Measurements from ENCODE around the gene THSD7A. TPM values are rescaled to one million over a fixed set of nuclear protein-coding genes. Genes with fewer than 3 reads are reported as not detected.

Gene THSD7A
- total and polyA plus RNA-seq, 2 of the 4 experiments (the other 2 are of a cell fraction) = 0.02 to 0.18 TPM

DNA sequence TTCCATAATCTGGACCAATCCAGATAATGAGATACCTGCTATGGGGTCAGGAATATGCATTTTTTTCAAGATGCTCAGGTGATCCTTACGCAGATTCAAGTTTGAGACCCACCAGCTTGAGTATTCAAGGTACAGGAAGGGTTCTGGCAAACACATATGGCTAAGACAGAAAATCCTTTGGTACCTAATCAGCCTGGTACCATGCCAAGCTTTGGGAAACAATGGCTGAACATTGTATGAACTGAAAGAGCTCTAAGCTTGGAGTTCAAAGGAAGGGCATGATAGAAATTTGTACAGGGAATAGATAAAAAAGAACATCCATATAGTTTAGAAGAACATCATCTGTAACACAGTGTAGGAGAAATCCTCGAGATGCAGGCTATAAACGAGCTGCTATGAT, 382.7 kb downstream of the THSD7A start:
- BruUV-seq (replicated peaks) = no TSS peak
- dilution Hi-C loops (cut with HindIII; ENCODE audit: low sequenced_read_pairs, unreplicated experiment) (no loop called here), intact Hi-C loops (cut with micrococcal nuclease) (no loop called here), in situ Hi-C loops (cut with MboI; ENCODE audit: low sequenced_read_pairs) (loop anchor here (25.0 kb wide), 3 partner anchors 613 to 1038 kb away; no protein-coding TSS in a partner anchor)
- Histone ChIP-seq H3K27me3 (ENCODE audit: control insufficient read depth, insufficient read depth, low read length) (no peaks in the 10 kb centered on the region), H3K4me1 (ENCODE audit: control insufficient read depth, insufficient read depth, low read length) (no peaks in the 10 kb centered on the region), H2BK20ac (ENCODE audit: low read depth, low read length) (no peak overlapping the region), H3K79me1 (ENCODE audit: low read depth in 1 of 2, low read length in 2 of 2) (no peaks in the 10 kb centered on the region), H3K9me3 (ENCODE audit: control insufficient read depth, insufficient read depth, low read length) (no peaks in the 10 kb centered on the region), H4K91ac (ENCODE audit: insufficient read depth, low read depth, low read length) (no peak overlapping the region), H2BK120ac (ENCODE audit: low read depth, low read length) (no peak overlapping the region), H4K8ac (ENCODE audit: low read depth in 2 of 2, low read length in 2 of 2) (no peak overlapping the region), H4K20me1 (ENCODE audit: insufficient read depth, low read length) (no peaks in the 10 kb centered on the region), H4K5ac (ENCODE audit: low read depth, low read length) (no peak overlapping the region), H3K36me3 (ENCODE audit: control insufficient read depth, insufficient read depth, low read length) (no peaks in the 10 kb centered on the region), H2AFZ (replicated peaks; ENCODE audit: low read length, poor library complexity) (no peak overlapping the region), H3K14ac (replicated peaks; ENCODE audit: low read depth, low read length) (no peak overlapping the region), H3K23ac (ENCODE audit: low read depth, low read length) (no peak overlapping the region), H3K18ac (ENCODE audit: low read depth, low read length) (no peak overlapping the region), H3K27ac (ENCODE audit: insufficient read depth, low read length) (no peak overlapping the region), H2BK5ac (ENCODE audit: low read depth, low read length, poor library complexity, severe bottlenecking) (no peak overlapping the region), H3K4me3 (ENCODE audit: insufficient read depth, low read depth, low read length) (no peak overlapping the region), H2AK9ac (replicated peaks; ENCODE audit: low read depth, low read length, poor library complexity) (no peak overlapping the region), H3K9ac (ENCODE audit: low read depth, low read length) (no peak overlapping the region), H3K56ac (ENCODE audit: extremely low read depth, insufficient read depth, low read length) (no peak overlapping the region), H2BK15ac (ENCODE audit: low read depth, low read length) (no peak overlapping the region), H3K9me1 (ENCODE audit: insufficient read depth, low read length) (no peaks in the 10 kb centered on the region), H2AK5ac (ENCODE audit: low read depth, low read length) (no peak overlapping the region), H3K4ac (ENCODE audit: low read depth, low read length) (no peak overlapping the region), H3K4me2 (ENCODE audit: low read depth, low read length) (no peak overlapping the region)
- DNase-seq (no peak), ATAC-seq (ENCODE audit: low read depth) (no peak)
- ChIA-PET CTCF (no interaction called here), POLR2A (ENCODE audit: unreplicated experiment) (no interaction called here)
- TF ChIP-seq POLR2A (IDR thresholded peaks at IDR 0.05; ENCODE audit: low read depth, low read length) (no peak), RFX5 (IDR thresholded peaks at IDR 0.05; ENCODE audit: low read depth, low read length) (no peak), NFE2L2 (IDR thresholded peaks at IDR 0.05; ENCODE audit: low read depth, low read length) (no peak), BHLHE40 (IDR thresholded peaks at IDR 0.05; ENCODE audit: low read depth, low read length) (no peak), CHD1 (IDR thresholded peaks at IDR 0.05; ENCODE audit: low read depth, low read length) (no peak), RAD21 (IDR thresholded peaks at IDR 0.05; ENCODE audit: low read length) (no peak), FOS (IDR thresholded peaks at IDR 0.05; ENCODE audit: low read depth, low read length) (no peak)
- TF ChIP-seq, protein P1, sequence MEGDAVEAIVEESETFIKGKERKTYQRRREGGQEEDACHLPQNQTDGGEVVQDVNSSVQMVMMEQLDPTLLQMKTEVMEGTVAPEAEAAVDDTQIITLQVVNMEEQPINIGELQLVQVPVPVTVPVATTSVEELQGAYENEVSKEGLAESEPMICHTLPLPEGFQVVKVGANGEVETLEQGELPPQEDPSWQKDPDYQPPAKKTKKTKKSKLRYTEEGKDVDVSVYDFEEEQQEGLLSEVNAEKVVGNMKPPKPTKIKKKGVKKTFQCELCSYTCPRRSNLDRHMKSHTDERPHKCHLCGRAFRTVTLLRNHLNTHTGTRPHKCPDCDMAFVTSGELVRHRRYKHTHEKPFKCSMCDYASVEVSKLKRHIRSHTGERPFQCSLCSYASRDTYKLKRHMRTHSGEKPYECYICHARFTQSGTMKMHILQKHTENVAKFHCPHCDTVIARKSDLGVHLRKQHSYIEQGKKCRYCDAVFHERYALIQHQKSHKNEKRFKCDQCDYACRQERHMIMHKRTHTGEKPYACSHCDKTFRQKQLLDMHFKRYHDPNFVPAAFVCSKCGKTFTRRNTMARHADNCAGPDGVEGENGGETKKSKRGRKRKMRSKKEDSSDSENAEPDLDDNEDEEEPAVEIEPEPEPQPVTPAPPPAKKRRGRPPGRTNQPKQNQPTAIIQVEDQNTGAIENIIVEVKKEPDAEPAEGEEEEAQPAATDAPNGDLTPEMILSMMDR (conservative IDR thresholded peaks at IDR 0.05; ENCODE audit: low read depth, low read length) = no peak
- WGBS, 2 experiments (ENCODE audit: extremely low coverage in 2 of 2, insufficient read length in 1 of 2) = no CpG with 5 or more reads among the region's 3 CpGs

Data from IMR-90 (cell line).